ENCODE results near the gene XAGE3.
"Not testable (repeated sequence)": the region's sequence is repeated elsewhere in the genome, so short reads cannot be mapped to it uniquely, and the experiment has no call there.

DNA sequence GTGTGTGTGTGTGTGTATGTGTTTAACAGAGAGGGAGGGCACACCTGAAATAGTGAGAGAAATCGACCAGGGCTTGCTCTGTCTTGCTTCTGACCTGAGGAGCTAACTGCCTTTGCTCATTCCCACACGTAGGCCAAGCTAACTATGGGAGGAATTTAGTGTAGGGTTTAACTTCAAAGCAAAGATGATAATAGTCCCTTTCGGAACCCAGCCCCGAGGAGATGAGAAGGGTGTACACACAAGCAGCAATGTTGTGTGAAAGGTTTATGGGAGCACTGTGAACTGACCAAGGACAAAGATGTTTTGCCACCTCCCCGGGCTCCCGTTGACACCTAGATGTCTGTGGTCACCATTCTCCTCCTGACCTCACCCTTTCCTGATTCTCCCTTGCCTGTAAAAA lies 8.5 kb upstream of the XAGE3 start:
- TF ChIP-seq EZH2 (IDR thresholded peaks at IDR 0.05; ENCODE audit: low read length, unreplicated experiment): not testable (repeated sequence)
- TF ChIP-seq, protein P1, sequence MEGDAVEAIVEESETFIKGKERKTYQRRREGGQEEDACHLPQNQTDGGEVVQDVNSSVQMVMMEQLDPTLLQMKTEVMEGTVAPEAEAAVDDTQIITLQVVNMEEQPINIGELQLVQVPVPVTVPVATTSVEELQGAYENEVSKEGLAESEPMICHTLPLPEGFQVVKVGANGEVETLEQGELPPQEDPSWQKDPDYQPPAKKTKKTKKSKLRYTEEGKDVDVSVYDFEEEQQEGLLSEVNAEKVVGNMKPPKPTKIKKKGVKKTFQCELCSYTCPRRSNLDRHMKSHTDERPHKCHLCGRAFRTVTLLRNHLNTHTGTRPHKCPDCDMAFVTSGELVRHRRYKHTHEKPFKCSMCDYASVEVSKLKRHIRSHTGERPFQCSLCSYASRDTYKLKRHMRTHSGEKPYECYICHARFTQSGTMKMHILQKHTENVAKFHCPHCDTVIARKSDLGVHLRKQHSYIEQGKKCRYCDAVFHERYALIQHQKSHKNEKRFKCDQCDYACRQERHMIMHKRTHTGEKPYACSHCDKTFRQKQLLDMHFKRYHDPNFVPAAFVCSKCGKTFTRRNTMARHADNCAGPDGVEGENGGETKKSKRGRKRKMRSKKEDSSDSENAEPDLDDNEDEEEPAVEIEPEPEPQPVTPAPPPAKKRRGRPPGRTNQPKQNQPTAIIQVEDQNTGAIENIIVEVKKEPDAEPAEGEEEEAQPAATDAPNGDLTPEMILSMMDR (conservative IDR thresholded peaks at IDR 0.05; ENCODE audit: low read depth, low read length): not testable (repeated sequence)
